Measurements from ENCODE around the gene RXRG. TPM values are rescaled to one million over a fixed set of nuclear protein-coding genes. Genes with fewer than 3 reads are reported as not detected.

RXRG gene
- total RNA-seq, 1 experiment from 2014 or later, result not detected

DNA sequence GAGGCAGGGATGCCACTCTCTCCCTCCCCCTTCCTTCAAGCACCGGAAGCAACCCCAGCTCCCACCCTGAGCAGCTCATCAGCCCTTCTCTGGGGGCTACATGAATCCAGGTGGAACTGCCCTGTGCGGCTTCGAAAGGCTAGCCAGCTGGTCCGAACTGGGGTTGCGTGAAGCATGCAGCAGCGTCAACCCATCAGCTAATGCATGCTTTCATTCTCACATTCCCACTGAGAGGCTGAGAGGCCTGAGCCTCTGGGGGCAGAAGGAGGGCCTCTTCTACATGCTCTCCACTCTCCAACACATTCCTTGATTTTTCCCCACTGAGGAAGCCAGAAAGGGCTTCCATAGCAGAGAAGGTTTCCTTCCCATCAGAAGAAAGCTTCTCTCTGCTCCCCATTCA is 5.6 kb downstream of the RXRG start (continued):
- TF ChIP-seq, protein P1, sequence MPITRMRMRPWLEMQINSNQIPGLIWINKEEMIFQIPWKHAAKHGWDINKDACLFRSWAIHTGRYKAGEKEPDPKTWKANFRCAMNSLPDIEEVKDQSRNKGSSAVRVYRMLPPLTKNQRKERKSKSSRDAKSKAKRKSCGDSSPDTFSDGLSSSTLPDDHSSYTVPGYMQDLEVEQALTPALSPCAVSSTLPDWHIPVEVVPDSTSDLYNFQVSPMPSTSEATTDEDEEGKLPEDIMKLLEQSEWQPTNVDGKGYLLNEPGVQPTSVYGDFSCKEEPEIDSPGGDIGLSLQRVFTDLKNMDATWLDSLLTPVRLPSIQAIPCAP (CRISPR knock-in tag; IDR thresholded peaks at IDR 0.05), result no peak
- TF ChIP-seq FOXJ3 (CRISPR knock-in tag; IDR thresholded peaks at IDR 0.05; ENCODE audit: borderline replicate concordance) (no peak), FOXK1 (CRISPR knock-in tag; IDR thresholded peaks at IDR 0.05) (no peak), ATF1 (CRISPR knock-in tag; IDR thresholded peaks at IDR 0.05) (no peak), ZBTB21 (CRISPR knock-in tag; IDR thresholded peaks at IDR 0.05; ENCODE audit: borderline replicate concordance) (no peak), HMGA2 (CRISPR knock-in tag; IDR thresholded peaks at IDR 0.05) (no peak), EMX1 (CRISPR knock-in tag; IDR thresholded peaks at IDR 0.05) (no peak), ESRRA (CRISPR knock-in tag; IDR thresholded peaks at IDR 0.05; ENCODE audit: borderline replicate concordance) (no peak), NFATC4 (CRISPR knock-in tag; IDR thresholded peaks at IDR 0.05) (no peak)
- TF ChIP-seq, protein P2, sequence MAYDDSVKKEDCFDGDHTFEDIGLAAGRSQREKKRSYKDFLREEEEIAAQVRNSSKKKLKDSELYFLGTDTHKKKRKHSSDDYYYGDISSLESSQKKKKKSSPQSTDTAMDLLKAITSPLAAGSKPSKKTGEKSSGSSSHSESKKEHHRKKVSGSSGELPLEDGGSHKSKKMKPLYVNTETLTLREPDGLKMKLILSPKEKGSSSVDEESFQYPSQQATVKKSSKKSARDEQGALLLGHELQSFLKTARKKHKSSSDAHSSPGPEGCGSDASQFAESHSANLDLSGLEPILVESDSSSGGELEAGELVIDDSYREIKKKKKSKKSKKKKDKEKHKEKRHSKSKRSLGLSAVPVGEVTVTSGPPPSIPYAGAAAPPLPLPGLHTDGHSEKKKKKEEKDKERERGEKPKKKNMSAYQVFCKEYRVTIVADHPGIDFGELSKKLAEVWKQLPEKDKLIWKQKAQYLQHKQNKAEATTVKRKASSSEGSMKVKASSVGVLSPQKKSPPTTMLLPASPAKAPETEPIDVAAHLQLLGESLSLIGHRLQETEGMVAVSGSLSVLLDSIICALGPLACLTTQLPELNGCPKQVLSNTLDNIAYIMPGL (CRISPR knock-in tag; IDR thresholded peaks at IDR 0.05), result no peak
- TF ChIP-seq, protein P3, sequence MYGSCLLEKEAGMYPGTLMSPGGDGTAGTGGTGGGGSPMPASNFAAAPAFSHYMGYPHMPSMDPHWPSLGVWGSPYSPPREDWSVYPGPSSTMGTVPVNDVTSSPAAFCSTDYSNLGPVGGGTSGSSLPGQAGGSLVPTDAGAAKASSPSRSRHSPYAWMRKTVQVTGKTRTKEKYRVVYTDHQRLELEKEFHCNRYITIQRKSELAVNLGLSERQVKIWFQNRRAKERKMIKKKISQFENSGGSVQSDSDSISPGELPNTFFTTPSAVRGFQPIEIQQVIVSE (CRISPR knock-in tag; IDR thresholded peaks at IDR 0.05; ENCODE audit: borderline replicate concordance), result no peak

DNA sequence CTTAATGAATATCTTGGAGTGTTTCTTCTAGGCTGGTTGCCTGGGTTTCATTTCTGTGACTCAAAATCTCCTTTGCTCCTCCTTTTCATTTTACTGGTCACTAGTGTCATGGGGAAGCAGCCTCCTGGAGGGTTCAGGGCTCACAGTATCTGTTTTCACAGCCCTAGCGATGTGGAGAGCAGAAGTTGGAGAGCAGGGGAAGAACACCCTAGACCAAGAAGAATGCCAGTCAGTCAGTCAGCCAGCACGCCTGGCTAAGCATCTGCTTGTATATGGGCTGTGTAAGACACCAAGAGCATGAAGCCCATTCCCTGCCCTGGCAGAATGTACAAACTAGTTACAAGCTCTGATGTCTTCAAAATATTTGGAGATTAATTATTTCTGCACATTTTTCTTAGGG is 7.9 kb downstream of the RXRG start:
- ATAC-seq (no peak), DNase-seq (ENCODE audit: low spot score) (no peak)
- CTCF ChIA-PET, result interaction anchor here (1.3 kb wide), 1 partner anchor 70 kb away, joined by 3 read pairs; no protein-coding TSS in a partner anchor
- TF ChIP-seq MXD4 (CRISPR knock-in tag; IDR thresholded peaks at IDR 0.05; ENCODE audit: borderline replicate concordance) (no peak), FOXP1 (CRISPR knock-in tag; IDR thresholded peaks at IDR 0.05; ENCODE audit: borderline replicate concordance) (no peak), ELF4 (CRISPR knock-in tag; IDR thresholded peaks at IDR 0.05; ENCODE audit: low read depth) (no peak), HMGA2 (CRISPR knock-in tag; IDR thresholded peaks at IDR 0.05) (no peak), OVOL2 (CRISPR knock-in tag; IDR thresholded peaks at IDR 0.05; ENCODE audit: borderline replicate concordance) (no peak), SP1 (CRISPR knock-in tag; conservative IDR thresholded peaks at IDR 0.05) (no peak), NR1H2 (CRISPR knock-in tag; IDR thresholded peaks at IDR 0.05) (no peak), ZNF138 (CRISPR knock-in tag; conservative IDR thresholded peaks at IDR 0.05) (no peak), ZNF423 (CRISPR knock-in tag; IDR thresholded peaks at IDR 0.05) (no peak), MYBL2 (CRISPR knock-in tag; IDR thresholded peaks at IDR 0.05) (no peak), ZNF219 (CRISPR knock-in tag; IDR thresholded peaks at IDR 0.05; ENCODE audit: borderline replicate concordance) (no peak), ETV6 (CRISPR knock-in tag; IDR thresholded peaks at IDR 0.05) (no peak), RELA (CRISPR knock-in tag; IDR thresholded peaks at IDR 0.05; ENCODE audit: borderline replicate concordance) (no peak), FOXK1 (CRISPR knock-in tag; IDR thresholded peaks at IDR 0.05) (no peak), CREB1 (CRISPR knock-in tag; IDR thresholded peaks at IDR 0.05) (no peak), ZNF416 (CRISPR knock-in tag; IDR thresholded peaks at IDR 0.05) (no peak)
- TF ChIP-seq, protein P2 (CRISPR knock-in tag; IDR thresholded peaks at IDR 0.05), result no peak
- TF ChIP-seq, protein P1 (CRISPR knock-in tag; IDR thresholded peaks at IDR 0.05), result no peak
- TF ChIP-seq, protein P4, sequence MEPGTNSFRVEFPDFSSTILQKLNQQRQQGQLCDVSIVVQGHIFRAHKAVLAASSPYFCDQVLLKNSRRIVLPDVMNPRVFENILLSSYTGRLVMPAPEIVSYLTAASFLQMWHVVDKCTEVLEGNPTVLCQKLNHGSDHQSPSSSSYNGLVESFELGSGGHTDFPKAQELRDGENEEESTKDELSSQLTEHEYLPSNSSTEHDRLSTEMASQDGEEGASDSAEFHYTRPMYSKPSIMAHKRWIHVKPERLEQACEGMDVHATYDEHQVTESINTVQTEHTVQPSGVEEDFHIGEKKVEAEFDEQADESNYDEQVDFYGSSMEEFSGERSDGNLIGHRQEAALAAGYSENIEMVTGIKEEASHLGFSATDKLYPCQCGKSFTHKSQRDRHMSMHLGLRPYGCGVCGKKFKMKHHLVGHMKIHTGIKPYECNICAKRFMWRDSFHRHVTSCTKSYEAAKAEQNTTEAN (CRISPR knock-in tag; IDR thresholded peaks at IDR 0.05), result no peak
- Mint-ChIP-seq H3K4me1 (peaks cover 15% of the 10 kb centered on the region), H3K27ac (no peak overlapping the region), H3K27me3 (ENCODE audit: low read depth) (peaks cover 8% of the 10 kb centered on the region), H3K4me3 (no peak overlapping the region), H3K9me3 (no peaks in the 10 kb centered on the region), H3K36me3 (no peaks in the 10 kb centered on the region)
- POLR2A ChIA-PET, result no interaction called here

Data from WTC11 (cell line).